OCI-LY1 (cell line): ENCODE measurements around the gene RUNX1.

Source experiments
- H2AFZ ChIP-seq: fragments of 200-600 bp; sonication (generic), shearing (Covaris generic); 2 replicates; pipeline ENCODE4 v1.6.0; 2014; ENCODE audit warnings: antibody characterized with exemption, mild to moderate bottlenecking, low read length
- H3F3A ChIP-seq: fragments of 200-600 bp; sonication (generic), shearing (Covaris generic); 2 replicates; pipeline ENCODE4 v1.6.0; 2014; ENCODE audit warnings: mild to moderate bottlenecking, antibody characterized with exemption, low read length, moderate library complexity; ENCODE audit not compliant: insufficient read depth
- H3K27ac ChIP-seq: fragments of 200-600 bp; sonication (generic); 2 replicates; pipeline ENCODE4 v1.5.1; 2014; ENCODE audit warnings: low read length, mixed run types, mild to moderate bottlenecking, low read depth; ENCODE audit not compliant: poor library complexity, severe bottlenecking
- H3K27me3 ChIP-seq: fragments of 200-600 bp; sonication (generic); 2 replicates; pipeline ENCODE4 v1.6.0; 2014; ENCODE audit warnings: antibody characterized with exemption, mild to moderate bottlenecking, low read length, moderate library complexity; ENCODE audit not compliant: insufficient read depth
- H3K36me3 ChIP-seq: fragments of 200-600 bp; sonication (generic); 2 replicates; pipeline ENCODE4 v1.6.1; 2014; ENCODE audit warnings: mild to moderate bottlenecking, antibody characterized with exemption, low read length, moderate library complexity, mixed read lengths; ENCODE audit not compliant: insufficient read depth
- H3K4me1 ChIP-seq: fragments of 200-600 bp; sonication (generic); 2 replicates; pipeline ENCODE4 v1.5.1; 2014; ENCODE audit warnings: mild to moderate bottlenecking, low read length, moderate library complexity; ENCODE audit not compliant: insufficient read depth, severe bottlenecking
- H3K4me2 ChIP-seq: fragments of 200-600 bp; sonication (generic), shearing (Covaris generic); 2 replicates; pipeline ENCODE4 v1.6.1; 2014; ENCODE audit warnings: low read length
- H3K4me3 ChIP-seq: fragments of 200-600 bp; sonication (generic); 2 replicates; pipeline ENCODE4 v1.5.1; 2014; ENCODE audit warnings: low read length, low read depth, mild to moderate bottlenecking, mixed read lengths; ENCODE audit not compliant: poor library complexity, severe bottlenecking
- H3K79me2 ChIP-seq: fragments of 200-600 bp; shearing (Covaris generic); 2 replicates; pipeline ENCODE4 v1.6.1; 2016; ENCODE audit warnings: mixed run types, low read length, mixed read lengths; ENCODE audit not compliant: insufficient read depth
- H3K9ac ChIP-seq: fragments of 200-600 bp; sonication (generic), shearing (Covaris generic); 2 replicates; pipeline ENCODE4 v1.6.1; 2014; ENCODE audit warnings: mild to moderate bottlenecking, low read length, mixed read lengths
- H3K9me2 ChIP-seq: fragments of 200-600 bp; sonication (generic), shearing (Covaris generic); 2 replicates; pipeline ENCODE4 v1.6.1; 2014; ENCODE audit warnings: low read depth, mild to moderate bottlenecking, low read length, mixed read lengths
- H3K9me3 ChIP-seq: fragments of 200-600 bp; shearing (Covaris generic); 2 replicates; pipeline ENCODE4 v1.6.1; 2014; ENCODE audit warnings: low read length, mixed read lengths
- H4K20me1 ChIP-seq: fragments of 200-600 bp; sonication (generic), shearing (Covaris generic); 2 replicates; pipeline ENCODE4 v1.6.0; 2016; ENCODE audit warnings: mild to moderate bottlenecking, low read length; ENCODE audit not compliant: insufficient read depth
- CTCF ChIP-seq: fragments of 200-600 bp; sonication (generic), shearing (Covaris generic); IDR thresholded peaks from 2 replicates; pipeline ENCODE4 v1.5.1; 2017; ENCODE audit warnings: mild to moderate bottlenecking, antibody characterized with exemption, low read length, moderate library complexity, mixed read lengths
- EZH2 ChIP-seq: fragments of 200-600 bp; sonication (generic), shearing (Covaris generic); IDR thresholded peaks from 2 replicates; pipeline ENCODE4 v1.8.0; 2017; ENCODE audit warnings: borderline replicate concordance, mixed run types, mild to moderate bottlenecking, antibody characterized with exemption, low read length, moderate library complexity, mixed read lengths

RUNX1 gene

GRCh38 chr21:34775793-34776192 lies 273.3 kb downstream of the RUNX1 start:
- TF ChIP-seq CTCF, result no peak
- no peak for TF ChIP-seq EZH2
- no peak overlapping the region for H3K9ac ChIP-seq
- H4K20me1 ChIP-seq, result no peaks in the 10 kb centered on the region
- H3K4me3 ChIP-seq, result no peak overlapping the region
- H3K36me3 ChIP-seq, result no peaks in the 10 kb centered on the region
- H3F3A ChIP-seq, result no peaks in the 10 kb centered on the region
- no peaks in the 10 kb centered on the region for H3K79me2 ChIP-seq
- H3K27me3 ChIP-seq, result no peaks in the 10 kb centered on the region
- H3K4me2 ChIP-seq, result no peak overlapping the region
- no peaks in the 10 kb centered on the region for H3K4me1 ChIP-seq
- no peaks in the 10 kb centered on the region for H3K9me3 ChIP-seq
- no peaks in the 10 kb centered on the region for H3K9me2 ChIP-seq
- no peak overlapping the region for H2AFZ ChIP-seq
- no peak overlapping the region for H3K27ac ChIP-seq

- H3K9me2 ChIP-seq, result no peaks in the 10 kb centered on the region
- no peaks in the 10 kb centered on the region for H4K20me1 ChIP-seq
- no peak overlapping the region for H3K9ac ChIP-seq
- no peak overlapping the region for H3K27ac ChIP-seq
- no peak overlapping the region for H2AFZ ChIP-seq
- no peak overlapping the region for H3K4me2 ChIP-seq
- no peaks in the 10 kb centered on the region for H3K27me3 ChIP-seq
- H3K4me3 ChIP-seq, result no peak overlapping the region
- TF ChIP-seq EZH2 (no peak), CTCF (no peak)
- no peaks in the 10 kb centered on the region for H3F3A ChIP-seq
- no peaks in the 10 kb centered on the region for H3K9me3 ChIP-seq
- no peaks in the 10 kb centered on the region for H3K4me1 ChIP-seq
- H3K36me3 ChIP-seq, result no peaks in the 10 kb centered on the region
- H3K79me2 ChIP-seq, result no peaks in the 10 kb centered on the region
Observed at GRCh38 chr21:34774750-34775149, 274.4 kb downstream of the RUNX1 start.

GRCh38 chr21:34771512-34772028 lies 277.5 kb downstream of the RUNX1 start:
- Histone ChIP-seq H3K4me2 (no peak overlapping the region), H3K9ac (no peak overlapping the region), H3F3A (no peaks in the 10 kb centered on the region), H3K4me1 (no peaks in the 10 kb centered on the region), H3K4me3 (no peak overlapping the region), H3K27me3 (no peaks in the 10 kb centered on the region), H4K20me1 (no peaks in the 10 kb centered on the region), H3K36me3 (no peaks in the 10 kb centered on the region), H3K79me2 (no peaks in the 10 kb centered on the region), H3K27ac (no peak overlapping the region), H3K9me2 (no peaks in the 10 kb centered on the region), H2AFZ (no peak overlapping the region), H3K9me3 (no peaks in the 10 kb centered on the region)
- no peak for TF ChIP-seq CTCF
- TF ChIP-seq EZH2, result no peak
